ENCODE results near the gene ZFAND4.
"Not testable (repeated sequence)": the region's sequence is repeated elsewhere in the genome, so short reads cannot be mapped to it uniquely, and the experiment has no call there.

Gene ZFAND4

GRCh38 chr10:45586028-45586824 lies 86.3 kb downstream of the ZFAND4 start:
- no peak for DNase-seq

GRCh38 chr10:45585131-45585530 lies 87.4 kb downstream of the ZFAND4 start:
- no peak for DNase-seq

GRCh38 chr10:45582386-45582781 lies 90.2 kb downstream of the ZFAND4 start:
- DNase-seq = no peak

GRCh38 chr10:45581582-45582385 lies 90.8 kb downstream of the ZFAND4 start:
- peak; percentile 19 for DNase-seq

- no peak for DNase-seq
These were observed 91.4 kb downstream of the ZFAND4 start for GRCh38 chr10:45581216-45581549.

GRCh38 chr10:45580371-45581215 lies 92.0 kb downstream of the ZFAND4 start:
- no peak for DNase-seq

- no peak for DNase-seq
These were observed 94.1 kb downstream of the ZFAND4 start for GRCh38 chr10:45578384-45578971.

- no peak for DNase-seq
These were observed 96.5 kb downstream of the ZFAND4 start for GRCh38 chr10:45575966-45576597.

GRCh38 chr10:45575032-45575761 lies 97.4 kb downstream of the ZFAND4 start:
- DNase-seq = not testable (repeated sequence)

- DNase-seq = no peak
These were observed 103.1 kb downstream of the ZFAND4 start for GRCh38 chr10:45569471-45569870.

GRCh38 chr10:45566415-45566814 lies 106.2 kb downstream of the ZFAND4 start:
- DNase-seq = no peak

All from activated naive CD4-positive, alpha-beta T cell treated with anti-CD3 and anti-CD28 coated beads, Interleukin-2, amount 50 U/mL, for 16 hours (primary cell).